ENCODE data around the gene DNLZ. TPM values are rescaled to one million over a fixed set of nuclear protein-coding genes. Genes with fewer than 3 reads are reported as not detected.

DNLZ gene
- total and polyA plus RNA-seq, 3 experiments from 2014 or later = 40.6 to 65.6 (median 43.0) TPM

Other genes starting within 250 kb of the DNLZ start
- 10 to 100 TPM; 46.4 to 50.2 TPM for gene TMEM250, start 244.9 kb downstream of the DNLZ start, total RNA-seq
- gene TMEM250, start 244.9 kb downstream of the DNLZ start, polyA plus RNA-seq = 74.9 TPM
- not detected for gene LHX3, start 158.6 kb downstream of the DNLZ start, total RNA-seq
- not detected for gene LHX3, start 158.6 kb downstream of the DNLZ start, polyA plus RNA-seq
- 10 to 100 TPM; 14.6 to 15.3 TPM for gene QSOX2, start 117.9 kb downstream of the DNLZ start, total RNA-seq
- gene QSOX2, start 117.9 kb downstream of the DNLZ start, polyA plus RNA-seq = 0.66 TPM
- not detected for gene CCDC187, start 59.6 kb downstream of the DNLZ start, total RNA-seq
- gene CCDC187, start 59.6 kb downstream of the DNLZ start, polyA plus RNA-seq = not detected
- 1 to 10 TPM; 6.8 to 7.5 TPM for gene GPSM1, start 36.2 kb downstream of the DNLZ start, total RNA-seq
- gene GPSM1, start 36.2 kb downstream of the DNLZ start, polyA plus RNA-seq = 1.7 TPM
- gene CARD9, start 9.9 kb upstream of the DNLZ start, total RNA-seq = 1 to 10 TPM; 1.4 to 1.5 TPM
- not detected for gene CARD9, start 9.9 kb upstream of the DNLZ start, polyA plus RNA-seq
- gene SNAPC4, start 36.4 kb upstream of the DNLZ start, total RNA-seq = 10 to 100 TPM; 22.1 to 23.6 TPM
- 2.6 TPM for gene SNAPC4, start 36.4 kb upstream of the DNLZ start, polyA plus RNA-seq
- 10 to 100 TPM; 52.2 to 55.5 TPM for gene ENTR1, start 46.9 kb upstream of the DNLZ start, total RNA-seq
- 13.1 TPM for gene ENTR1, start 46.9 kb upstream of the DNLZ start, polyA plus RNA-seq
- gene PMPCA, start 46.9 kb upstream of the DNLZ start, total RNA-seq = 100 to 1,000 TPM in 1 of 2 experiments, 10 to 100 TPM in 1; 96.4 to 101 TPM
- gene PMPCA, start 46.9 kb upstream of the DNLZ start, polyA plus RNA-seq = 39.2 TPM
- 10 to 100 TPM; 18.0 to 19.2 TPM for gene INPP5E, start 76.1 kb upstream of the DNLZ start, total RNA-seq
- gene INPP5E, start 76.1 kb upstream of the DNLZ start, polyA plus RNA-seq = 5.3 TPM
- 10 to 100 TPM; 75.5 to 78.0 TPM for gene SEC16A, start 119.3 kb upstream of the DNLZ start, total RNA-seq
- gene SEC16A, start 119.3 kb upstream of the DNLZ start, polyA plus RNA-seq = 42.9 TPM
- 10 to 100 TPM; 70.0 to 79.5 TPM for gene NOTCH1, start 182.3 kb upstream of the DNLZ start, total RNA-seq
- gene NOTCH1, start 182.3 kb upstream of the DNLZ start, polyA plus RNA-seq = 5.1 TPM